Left lobe of liver (tissue), 2 donors: ENCODE data around the gene FOXI1. TPM values are rescaled to one million over a fixed set of nuclear protein-coding genes. Genes with fewer than 3 reads are reported as not detected.

ENCODE experiments used
- ATAC-seq: fragments of 200-7000 bp; cut with Tn5 transposase; one replicate; pipeline ENCODE4 v1.9.1; 2020; ENCODE audit warnings: mild to moderate bottlenecking, moderate library complexity
- DNase-seq: peaks from one replicate; pipeline ENCODE4 v3.0.0-alpha.2; 2020; ENCODE audit warnings: low spot score
- total RNA-seq: library from RNA; stranded (reverse); gene quantifications from one replicate; pipeline ENCODE4 v1.2.1, GENCODE V29; 2021
- donor health status: DM: no; HTN: no; CAD: no; lungs with moderate emphysema.
- donor health status: DM: no; HTN: yes; CAD: no.

FOXI1 gene
- total RNA-seq, 1 donor from 2014 or later, result not detected

- no peak for ATAC-seq
- no peak for DNase-seq
Measured at GRCh38 chr5:170148430-170149205, 42.9 kb downstream of the FOXI1 start.

GRCh38 chr5:170149206-170149515 lies 43.5 kb downstream of the FOXI1 start:
- ATAC-seq (no peak), DNase-seq (no peak)

- DNase-seq (no peak), ATAC-seq (no peak)
Measured at GRCh38 chr5:170150713-170151096, 45.0 kb downstream of the FOXI1 start.

- DNase-seq (no peak), ATAC-seq (no peak)
Measured at GRCh38 chr5:170151097-170151831, 45.6 kb downstream of the FOXI1 start.

- ATAC-seq, result no peak
- DNase-seq, result no peak
Measured at GRCh38 chr5:170152767-170153166, 47.1 kb downstream of the FOXI1 start.

GRCh38 chr5:170154297-170154696 lies 48.6 kb downstream of the FOXI1 start:
- no peak for DNase-seq
- no peak for ATAC-seq

- no peak for ATAC-seq
- no peak for DNase-seq
Measured at GRCh38 chr5:170154744-170155143, 49.0 kb downstream of the FOXI1 start.

GRCh38 chr5:170155771-170156170 lies 50.1 kb downstream of the FOXI1 start:
- ATAC-seq (no peak), DNase-seq (no peak)

- no peak for ATAC-seq
- no peak for DNase-seq
Measured at GRCh38 chr5:170159101-170159698, 53.5 kb downstream of the FOXI1 start.

Other genes starting within 250 kb of the FOXI1 start
- gene INSYN2B, start 125.4 kb upstream of the FOXI1 start, total RNA-seq, result not detected
- not detected for gene C5orf58, start 127.1 kb downstream of the FOXI1 start, total RNA-seq
- gene LCP2, start 191.9 kb downstream of the FOXI1 start, total RNA-seq, result 7.3 TPM